Measurements from ENCODE around the gene AKNA.

AKNA gene

DNA sequence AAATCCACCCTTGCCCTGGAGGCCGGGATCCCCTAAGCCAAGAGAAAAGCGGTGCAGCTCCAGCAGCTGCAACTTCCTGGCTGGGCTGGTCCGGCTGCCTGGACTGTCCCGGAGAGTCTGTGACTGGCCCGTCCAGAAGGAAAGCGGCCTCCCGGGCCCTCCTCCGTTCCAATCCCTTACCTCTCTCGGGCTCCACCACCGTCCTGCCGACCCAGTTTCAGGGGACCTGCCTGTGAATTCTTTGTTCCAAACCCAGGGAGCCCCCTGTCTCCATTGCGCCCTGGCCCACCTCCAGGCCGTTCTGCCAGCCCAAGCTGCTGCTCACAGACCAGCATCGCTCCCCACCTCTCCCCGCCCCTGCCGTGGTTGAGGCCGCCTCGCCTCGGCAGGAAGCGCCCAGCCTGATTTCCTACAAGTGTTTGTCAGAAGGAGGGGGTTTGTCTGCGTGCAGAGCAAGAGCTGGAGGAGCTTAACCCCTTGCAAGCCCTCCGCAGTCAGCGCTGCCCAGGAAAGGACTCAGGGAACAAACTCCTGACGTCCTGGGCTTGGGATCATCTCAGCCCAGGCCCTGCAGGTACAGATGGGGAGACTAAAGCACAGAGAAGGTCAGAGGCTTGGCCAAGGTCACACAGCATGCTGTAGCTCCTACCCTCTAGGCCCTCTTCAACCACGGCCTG is at the start of gene AKNA:
AKNA (minus strand) TSS at position 303 of the 677 bp plus-strand sequence. CDS start 6,649 bp downstream, outside the sequence.
- Histone ChIP-seq H3K27me3 (ENCODE audit: control insufficient read depth, insufficient read depth, low read length) (no peaks in the 10 kb centered on the region), H3K4me3 (ENCODE audit: low read length) (no peak within 1 kb of the TSS), H3K27ac (ENCODE audit: low read length) (no peak within 1 kb of the TSS), H3K9me3 (ENCODE audit: control insufficient read depth, insufficient read depth, low read length) (no peaks in the 10 kb centered on the region), H3K36me3 (ENCODE audit: control insufficient read depth, insufficient read depth, low read length) (no peaks in the 10 kb centered on the region), H3K4me1 (ENCODE audit: control insufficient read depth, insufficient read depth, low read length) (peaks cover 23% of the 10 kb centered on the region)
- WGBS (ENCODE audit: insufficient coverage, insufficient read length), result no CpG with 5 or more reads among the region's 25 CpGs
- no peak for DNase-seq (ENCODE audit: low read depth, low spot score)

- H3K27me3 ChIP-seq (ENCODE audit: control insufficient read depth, insufficient read depth, low read length), result no peaks in the 10 kb centered on the region
- no peak for DNase-seq (ENCODE audit: low read depth, low spot score)
- H3K27ac ChIP-seq (ENCODE audit: low read length), result no peak overlapping the region
- H3K9me3 ChIP-seq (ENCODE audit: control insufficient read depth, insufficient read depth, low read length), result no peaks in the 10 kb centered on the region
- peaks cover 2% of the 10 kb centered on the region; the same call in 1 of the 2 replicates for H3K4me1 ChIP-seq (ENCODE audit: control insufficient read depth, insufficient read depth, low read length)
- WGBS (ENCODE audit: insufficient coverage, insufficient read length), result no CpG with 5 or more reads among the region's 2 CpGs
- no peak overlapping the region for H3K4me3 ChIP-seq (ENCODE audit: low read length)
- no peaks in the 10 kb centered on the region for H3K36me3 ChIP-seq (ENCODE audit: control insufficient read depth, insufficient read depth, low read length)
Observed at GRCh38 chr9:114437401-114437893, 49.7 kb upstream of the AKNA start.

GRCh38 chr9:114434878-114435311 is 47.1 kb upstream of the AKNA start:
- Histone ChIP-seq H3K4me3 (ENCODE audit: low read length) (no peak overlapping the region), H3K27me3 (ENCODE audit: control insufficient read depth, insufficient read depth, low read length) (no peaks in the 10 kb centered on the region), H3K9me3 (ENCODE audit: control insufficient read depth, insufficient read depth, low read length) (no peaks in the 10 kb centered on the region), H3K27ac (ENCODE audit: low read length) (no peak overlapping the region), H3K4me1 (ENCODE audit: control insufficient read depth, insufficient read depth, low read length) (peaks cover 2% of the 10 kb centered on the region; the same call in 1 of the 2 replicates), H3K36me3 (ENCODE audit: control insufficient read depth, insufficient read depth, low read length) (no peaks in the 10 kb centered on the region)
- WGBS (ENCODE audit: insufficient coverage, insufficient read length), result no CpG with 5 or more reads among the region's 9 CpGs
- peak; percentile 58 for DNase-seq (ENCODE audit: low read depth, low spot score)

DNA sequence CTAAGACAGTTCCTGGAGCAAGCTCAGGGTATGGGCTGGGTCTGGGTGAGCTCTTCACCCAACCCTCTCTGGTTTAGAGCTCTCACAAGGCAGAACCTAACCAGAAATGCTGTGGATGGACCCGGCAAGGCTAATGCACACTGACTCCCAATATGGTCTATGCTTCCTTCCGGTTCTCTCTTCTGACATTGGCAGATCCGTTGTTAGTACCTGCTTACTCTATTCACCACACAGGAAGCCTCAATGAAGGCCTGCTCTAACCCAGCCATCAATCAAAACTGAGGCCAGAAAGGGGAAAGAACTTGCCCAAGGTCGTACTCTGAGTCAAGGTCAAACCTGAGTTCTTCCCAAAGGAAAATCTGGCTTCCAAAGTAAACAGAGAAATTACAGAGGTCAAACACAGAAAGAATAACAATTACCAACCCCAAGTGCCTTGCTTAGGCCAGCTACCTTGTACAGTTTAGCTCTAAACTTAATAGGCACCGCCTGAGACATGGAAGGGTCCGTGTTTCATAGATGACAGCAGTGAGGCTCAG is 46.0 kb upstream of the AKNA start:
- Histone ChIP-seq H3K9me3 (ENCODE audit: control insufficient read depth, insufficient read depth, low read length) (no peaks in the 10 kb centered on the region), H3K4me3 (ENCODE audit: low read length) (no peak overlapping the region), H3K27me3 (ENCODE audit: control insufficient read depth, insufficient read depth, low read length) (no peaks in the 10 kb centered on the region), H3K27ac (ENCODE audit: low read length) (no peak overlapping the region), H3K36me3 (ENCODE audit: control insufficient read depth, insufficient read depth, low read length) (no peaks in the 10 kb centered on the region), H3K4me1 (ENCODE audit: control insufficient read depth, insufficient read depth, low read length) (peaks cover 2% of the 10 kb centered on the region; the same call in 1 of the 2 replicates)
- DNase-seq (ENCODE audit: low read depth, low spot score), result no peak
- no CpG with 5 or more reads among the region's 6 CpGs for WGBS (ENCODE audit: insufficient coverage, insufficient read length)

DNA sequence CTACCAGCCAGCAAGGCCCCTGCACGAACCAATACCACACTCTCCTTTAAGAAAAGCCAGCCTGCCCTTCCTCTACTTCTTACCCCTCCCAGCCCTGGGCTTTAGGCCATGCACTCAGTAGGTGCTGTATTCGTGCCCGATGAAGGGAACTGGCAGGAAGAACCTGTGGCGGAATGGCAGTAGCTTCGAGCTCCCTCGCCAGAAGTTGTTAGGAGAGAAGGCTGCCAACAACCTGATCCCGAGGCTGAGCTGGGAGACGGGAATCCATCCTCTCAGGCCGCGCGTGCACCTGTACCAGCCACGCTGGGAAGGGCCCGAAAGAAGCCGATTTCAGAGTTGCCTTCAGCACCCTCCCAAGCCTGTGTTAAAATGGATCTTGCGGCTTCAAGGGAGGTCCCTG is 45.3 kb upstream of the AKNA start:
- no peak for DNase-seq (ENCODE audit: low read depth, low spot score)
- Histone ChIP-seq H3K27me3 (ENCODE audit: control insufficient read depth, insufficient read depth, low read length) (no peaks in the 10 kb centered on the region), H3K4me1 (ENCODE audit: control insufficient read depth, insufficient read depth, low read length) (peaks cover 2% of the 10 kb centered on the region; the same call in 1 of the 2 replicates), H3K27ac (ENCODE audit: low read length) (no peak overlapping the region), H3K4me3 (ENCODE audit: low read length) (no peak overlapping the region), H3K9me3 (ENCODE audit: control insufficient read depth, insufficient read depth, low read length) (no peaks in the 10 kb centered on the region), H3K36me3 (ENCODE audit: control insufficient read depth, insufficient read depth, low read length) (no peaks in the 10 kb centered on the region)
- no CpG with 5 or more reads among the region's 15 CpGs for WGBS (ENCODE audit: insufficient coverage, insufficient read length)

DNA sequence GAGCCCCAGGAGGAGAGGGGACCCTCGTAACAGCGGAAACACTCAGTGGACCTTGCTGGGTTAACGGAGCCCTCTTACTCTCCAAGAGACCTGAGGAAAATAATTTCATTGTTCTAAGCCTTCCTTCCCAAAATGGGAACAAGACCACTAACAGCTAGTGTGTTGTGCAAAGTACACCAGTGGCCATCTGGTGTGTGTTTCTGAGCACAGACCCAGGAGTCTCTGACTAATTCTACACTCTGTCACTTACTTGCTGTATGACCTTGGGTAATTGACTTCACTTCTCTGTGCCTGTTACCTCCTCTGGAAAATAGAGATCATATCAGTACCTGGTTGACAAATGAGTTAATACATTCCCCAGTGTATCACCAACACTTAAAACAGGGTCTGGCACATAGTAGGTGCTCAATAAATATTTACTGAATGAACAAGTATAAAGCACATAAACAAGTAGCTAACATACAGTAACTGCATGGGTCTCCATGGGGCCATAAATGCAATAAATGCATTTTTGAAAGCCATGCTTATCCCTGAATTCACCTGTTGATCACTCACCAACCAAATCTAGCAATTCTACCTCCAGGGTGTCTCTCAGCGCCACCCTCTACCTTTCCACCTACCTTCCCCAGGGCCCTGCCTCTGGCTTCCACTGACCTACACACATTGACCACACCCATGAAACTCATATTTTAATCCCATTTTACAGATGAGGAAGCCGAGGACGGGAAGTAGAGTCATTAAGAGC is 44.7 kb upstream of the AKNA start:
- Histone ChIP-seq H3K4me1 (ENCODE audit: control insufficient read depth, insufficient read depth, low read length) (peaks cover 2% of the 10 kb centered on the region; the same call in 1 of the 2 replicates), H3K4me3 (ENCODE audit: low read length) (no peak overlapping the region), H3K27ac (ENCODE audit: low read length) (no peak overlapping the region), H3K36me3 (ENCODE audit: control insufficient read depth, insufficient read depth, low read length) (no peaks in the 10 kb centered on the region), H3K27me3 (ENCODE audit: control insufficient read depth, insufficient read depth, low read length) (no peaks in the 10 kb centered on the region), H3K9me3 (ENCODE audit: control insufficient read depth, insufficient read depth, low read length) (no peaks in the 10 kb centered on the region)
- no CpG with 5 or more reads among the region's 6 CpGs for WGBS (ENCODE audit: insufficient coverage, insufficient read length)
- DNase-seq (ENCODE audit: low read depth, low spot score), result no peak

DNA sequence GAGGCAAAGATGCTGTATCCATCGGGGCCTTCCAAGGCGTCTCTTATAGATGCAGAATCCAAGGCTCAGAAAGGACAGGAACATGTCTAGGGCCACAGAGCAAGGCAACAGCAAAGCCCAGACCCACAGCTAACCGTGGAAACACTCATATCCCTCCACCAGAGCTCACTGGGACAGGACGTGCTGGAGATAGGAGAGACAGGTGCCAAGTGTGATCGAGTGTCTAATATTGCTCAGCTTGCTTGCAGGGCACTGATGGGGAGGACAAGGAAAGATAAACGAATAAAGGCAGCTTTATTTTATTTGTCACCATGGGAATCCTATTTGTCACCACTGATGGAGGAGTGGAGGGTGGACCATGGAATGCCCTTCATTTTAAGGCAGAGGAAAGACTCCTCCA is 44.0 kb upstream of the AKNA start:
- Histone ChIP-seq H3K9me3 (ENCODE audit: control insufficient read depth, insufficient read depth, low read length) (no peaks in the 10 kb centered on the region), H3K36me3 (ENCODE audit: control insufficient read depth, insufficient read depth, low read length) (no peaks in the 10 kb centered on the region), H3K27me3 (ENCODE audit: control insufficient read depth, insufficient read depth, low read length) (no peaks in the 10 kb centered on the region), H3K27ac (ENCODE audit: low read length) (no peak overlapping the region), H3K4me3 (ENCODE audit: low read length) (no peak overlapping the region), H3K4me1 (ENCODE audit: control insufficient read depth, insufficient read depth, low read length) (peaks cover 2% of the 10 kb centered on the region; the same call in 1 of the 2 replicates)
- WGBS (ENCODE audit: insufficient coverage, insufficient read length), result no CpG with 5 or more reads among the region's 6 CpGs
- no peak for DNase-seq (ENCODE audit: low read depth, low spot score)

- no peak overlapping the region for H3K27ac ChIP-seq (ENCODE audit: low read length)
- peaks cover 2% of the 10 kb centered on the region; the same call in 1 of the 2 replicates for H3K4me1 ChIP-seq (ENCODE audit: control insufficient read depth, insufficient read depth, low read length)
- no peaks in the 10 kb centered on the region for H3K36me3 ChIP-seq (ENCODE audit: control insufficient read depth, insufficient read depth, low read length)
- no peak for DNase-seq (ENCODE audit: low read depth, low spot score)
- H3K4me3 ChIP-seq (ENCODE audit: low read length), result no peak overlapping the region
- WGBS (ENCODE audit: insufficient coverage, insufficient read length), result no CpG with 5 or more reads among the region's 4 CpGs
- no peaks in the 10 kb centered on the region for H3K27me3 ChIP-seq (ENCODE audit: control insufficient read depth, insufficient read depth, low read length)
- H3K9me3 ChIP-seq (ENCODE audit: control insufficient read depth, insufficient read depth, low read length), result no peaks in the 10 kb centered on the region
Observed at GRCh38 chr9:114431003-114431402, 43.2 kb upstream of the AKNA start.

DNA sequence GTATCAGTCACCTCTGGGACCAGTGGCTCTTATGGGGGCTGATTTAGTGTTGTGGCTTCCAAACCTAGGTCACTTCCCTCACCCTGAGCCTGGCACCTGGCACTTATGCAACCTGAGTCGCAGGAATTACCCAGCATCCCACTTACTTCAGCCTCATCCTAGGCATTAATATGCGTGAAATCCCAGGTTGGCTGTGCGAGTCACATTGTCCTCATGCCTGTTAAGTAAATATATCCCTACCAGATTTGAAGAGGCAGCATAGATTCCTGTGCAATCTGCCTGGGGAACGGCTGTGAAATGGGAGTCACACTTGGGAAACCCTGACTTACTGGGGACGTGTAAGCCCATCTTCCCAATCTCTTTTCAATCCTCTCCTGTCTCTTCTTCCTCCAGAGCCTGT is 42.7 kb upstream of the AKNA start:
- DNase-seq (ENCODE audit: low read depth, low spot score), result no peak
- no peak overlapping the region for H3K4me3 ChIP-seq (ENCODE audit: low read length)
- no CpG with 5 or more reads among the region's 5 CpGs for WGBS (ENCODE audit: insufficient coverage, insufficient read length)
- H3K9me3 ChIP-seq (ENCODE audit: control insufficient read depth, insufficient read depth, low read length), result no peaks in the 10 kb centered on the region
- no peaks in the 10 kb centered on the region for H3K36me3 ChIP-seq (ENCODE audit: control insufficient read depth, insufficient read depth, low read length)
- H3K27ac ChIP-seq (ENCODE audit: low read length), result no peak overlapping the region
- H3K4me1 ChIP-seq (ENCODE audit: control insufficient read depth, insufficient read depth, low read length), result peaks cover 2% of the 10 kb centered on the region; the same call in 1 of the 2 replicates
- no peaks in the 10 kb centered on the region for H3K27me3 ChIP-seq (ENCODE audit: control insufficient read depth, insufficient read depth, low read length)

- DNase-seq (ENCODE audit: low read depth, low spot score), result no peak
- Histone ChIP-seq H3K27ac (ENCODE audit: low read length) (no peak overlapping the region), H3K36me3 (ENCODE audit: control insufficient read depth, insufficient read depth, low read length) (no peaks in the 10 kb centered on the region), H3K9me3 (ENCODE audit: control insufficient read depth, insufficient read depth, low read length) (no peaks in the 10 kb centered on the region), H3K4me1 (ENCODE audit: control insufficient read depth, insufficient read depth, low read length) (no peaks in the 10 kb centered on the region), H3K4me3 (ENCODE audit: low read length) (no peak overlapping the region), H3K27me3 (ENCODE audit: control insufficient read depth, insufficient read depth, low read length) (no peaks in the 10 kb centered on the region)
- WGBS (ENCODE audit: insufficient coverage, insufficient read length), result no CpG with 5 or more reads among the region's 6 CpGs
Observed at GRCh38 chr9:114429488-114429887, 41.7 kb upstream of the AKNA start.

Data from iPS DF 6.9 (cell line).